ENCODE results near the gene CACNG8. TPM values are rescaled to one million over a fixed set of nuclear protein-coding genes. Genes with fewer than 3 reads are reported as not detected.
A peak's percentile ranks its signal among the peaks of the same experiment; 100 is the strongest.

The CACNG8 gene
- total and polyA plus RNA-seq, 2 donors: 0.05 TPM; not detected in 1

- no peaks in the 10 kb centered on the region for H3K36me3 ChIP-seq (ENCODE audit: control insufficient read depth in 2 of 2, insufficient read depth in 2 of 2, low read length in 1 of 2)
- peaks cover 0 to 5% of the 10 kb centered on the region in 2 donors for H3K27me3 ChIP-seq (ENCODE audit: control insufficient read depth in 2 of 2, insufficient read depth in 1 of 2, low read length in 1 of 2)
- no peaks in the 10 kb centered on the region for H3K9me3 ChIP-seq (ENCODE audit: control insufficient read depth in 2 of 2, insufficient read depth in 1 of 2, low read length in 1 of 2)
- no peak for DNase-seq (ENCODE audit: low read depth in 6 of 9, low spot score in 9 of 9)
- H3K27ac ChIP-seq (ENCODE audit: low read depth in 1 of 2, low read length in 1 of 2): no peak overlapping the region
- H3K4me3 ChIP-seq (ENCODE audit: low read length in 2 of 2): no peak overlapping the region
- H3K4me1 ChIP-seq (ENCODE audit: control insufficient read depth in 2 of 2, insufficient read depth in 2 of 2, low read length in 2 of 2): no peaks in the 10 kb centered on the region
- 67% methylated on average over 19 of the region's 19 CpGs for WGBS
These were observed 52.3 kb downstream of the CACNG8 start for GRCh38 chr19:54014920-54015560.

- Histone ChIP-seq H3K4me1 (ENCODE audit: control insufficient read depth in 2 of 2, insufficient read depth in 2 of 2, low read length in 2 of 2) (no peaks in the 10 kb centered on the region), H3K27me3 (ENCODE audit: control insufficient read depth in 2 of 2, insufficient read depth in 1 of 2, low read length in 1 of 2) (no peaks in the 10 kb centered on the region), H3K27ac (ENCODE audit: low read depth in 1 of 2, low read length in 1 of 2) (no peak overlapping the region), H3K36me3 (ENCODE audit: control insufficient read depth in 2 of 2, insufficient read depth in 2 of 2, low read length in 1 of 2) (no peaks in the 10 kb centered on the region), H3K9me3 (ENCODE audit: control insufficient read depth in 2 of 2, insufficient read depth in 1 of 2, low read length in 1 of 2) (no peaks in the 10 kb centered on the region), H3K4me3 (ENCODE audit: low read length in 2 of 2) (no peak overlapping the region)
- DNase-seq (ENCODE audit: low read depth in 6 of 9, low spot score in 9 of 9): no peak
- WGBS: 96% methylated on average over 4 of the region's 4 CpGs
These were observed 54.5 kb downstream of the CACNG8 start for GRCh38 chr19:54017261-54017660.

- Histone ChIP-seq H3K4me3 (ENCODE audit: low read length in 2 of 2) (no peak overlapping the region), H3K36me3 (ENCODE audit: control insufficient read depth in 2 of 2, insufficient read depth in 2 of 2, low read length in 1 of 2) (no peaks in the 10 kb centered on the region), H3K27ac (ENCODE audit: low read depth in 1 of 2, low read length in 1 of 2) (no peak overlapping the region), H3K4me1 (ENCODE audit: control insufficient read depth in 2 of 2, insufficient read depth in 2 of 2, low read length in 2 of 2) (no peaks in the 10 kb centered on the region), H3K9me3 (ENCODE audit: control insufficient read depth in 2 of 2, insufficient read depth in 1 of 2, low read length in 1 of 2) (no peaks in the 10 kb centered on the region), H3K27me3 (ENCODE audit: control insufficient read depth in 2 of 2, insufficient read depth in 1 of 2, low read length in 1 of 2) (peaks cover 0 to 5% of the 10 kb centered on the region in 2 donors)
- 95% methylated on average over 8 of the region's 8 CpGs for WGBS
- no peak for DNase-seq (ENCODE audit: low read depth in 6 of 9, low spot score in 9 of 9)
These were observed 58.6 kb downstream of the CACNG8 start for GRCh38 chr19:54021363-54021762.

GRCh38 chr19:54021932-54022331 lies 59.2 kb downstream of the CACNG8 start:
- no peaks in the 10 kb centered on the region for H3K9me3 ChIP-seq (ENCODE audit: control insufficient read depth in 2 of 2, insufficient read depth in 1 of 2, low read length in 1 of 2)
- no peak for DNase-seq (ENCODE audit: low read depth in 6 of 9, low spot score in 9 of 9)
- 97% methylated on average over 13 of the region's 13 CpGs for WGBS
- H3K27ac ChIP-seq (ENCODE audit: low read depth in 1 of 2, low read length in 1 of 2): no peak overlapping the region
- no peak overlapping the region for H3K4me3 ChIP-seq (ENCODE audit: low read length in 2 of 2)
- no peaks in the 10 kb centered on the region for H3K36me3 ChIP-seq (ENCODE audit: control insufficient read depth in 2 of 2, insufficient read depth in 2 of 2, low read length in 1 of 2)
- H3K4me1 ChIP-seq (ENCODE audit: control insufficient read depth in 2 of 2, insufficient read depth in 2 of 2, low read length in 2 of 2): no peaks in the 10 kb centered on the region
- peaks cover 0 to 5% of the 10 kb centered on the region in 2 donors for H3K27me3 ChIP-seq (ENCODE audit: control insufficient read depth in 2 of 2, insufficient read depth in 1 of 2, low read length in 1 of 2)

- Histone ChIP-seq H3K27ac (ENCODE audit: low read depth in 1 of 2, low read length in 1 of 2) (no peak overlapping the region), H3K27me3 (ENCODE audit: control insufficient read depth in 2 of 2, insufficient read depth in 1 of 2, low read length in 1 of 2) (peaks cover 0 to 5% of the 10 kb centered on the region in 2 donors), H3K9me3 (ENCODE audit: control insufficient read depth in 2 of 2, insufficient read depth in 1 of 2, low read length in 1 of 2) (no peaks in the 10 kb centered on the region), H3K4me1 (ENCODE audit: control insufficient read depth in 2 of 2, insufficient read depth in 2 of 2, low read length in 2 of 2) (no peaks in the 10 kb centered on the region), H3K4me3 (ENCODE audit: low read length in 2 of 2) (no peak overlapping the region), H3K36me3 (ENCODE audit: control insufficient read depth in 2 of 2, insufficient read depth in 2 of 2, low read length in 1 of 2) (no peaks in the 10 kb centered on the region)
- DNase-seq (ENCODE audit: low read depth in 6 of 9, low spot score in 9 of 9): no peak
- 56% methylated on average over 3 of the region's 3 CpGs for WGBS
These were observed 60.5 kb downstream of the CACNG8 start for GRCh38 chr19:54023191-54023590.

GRCh38 chr19:54024660-54025059 lies 61.9 kb downstream of the CACNG8 start:
- no peaks in the 10 kb centered on the region for H3K36me3 ChIP-seq (ENCODE audit: control insufficient read depth in 2 of 2, insufficient read depth in 2 of 2, low read length in 1 of 2)
- peaks cover 0 to 5% of the 10 kb centered on the region in 2 donors for H3K27me3 ChIP-seq (ENCODE audit: control insufficient read depth in 2 of 2, insufficient read depth in 1 of 2, low read length in 1 of 2)
- WGBS: 81% methylated on average over 9 of the region's 9 CpGs
- DNase-seq (ENCODE audit: low read depth in 6 of 9, low spot score in 9 of 9): no peak
- H3K4me3 ChIP-seq (ENCODE audit: low read length in 2 of 2): no peak overlapping the region
- no peaks in the 10 kb centered on the region for H3K4me1 ChIP-seq (ENCODE audit: control insufficient read depth in 2 of 2, insufficient read depth in 2 of 2, low read length in 2 of 2)
- H3K27ac ChIP-seq (ENCODE audit: low read depth in 1 of 2, low read length in 1 of 2): no peak overlapping the region
- no peaks in the 10 kb centered on the region for H3K9me3 ChIP-seq (ENCODE audit: control insufficient read depth in 2 of 2, insufficient read depth in 1 of 2, low read length in 1 of 2)

GRCh38 chr19:54026656-54027055 lies 63.9 kb downstream of the CACNG8 start:
- Histone ChIP-seq H3K27me3 (ENCODE audit: control insufficient read depth in 2 of 2, insufficient read depth in 1 of 2, low read length in 1 of 2) (peaks cover 0 to 5% of the 10 kb centered on the region in 2 donors), H3K27ac (ENCODE audit: low read depth in 1 of 2, low read length in 1 of 2) (no peak overlapping the region), H3K4me3 (ENCODE audit: low read length in 2 of 2) (no peak overlapping the region), H3K36me3 (ENCODE audit: control insufficient read depth in 2 of 2, insufficient read depth in 2 of 2, low read length in 1 of 2) (no peaks in the 10 kb centered on the region), H3K9me3 (ENCODE audit: control insufficient read depth in 2 of 2, insufficient read depth in 1 of 2, low read length in 1 of 2) (no peaks in the 10 kb centered on the region), H3K4me1 (ENCODE audit: control insufficient read depth in 2 of 2, insufficient read depth in 2 of 2, low read length in 2 of 2) (no peaks in the 10 kb centered on the region)
- 88% methylated on average over 7 of the region's 7 CpGs for WGBS
- DNase-seq (ENCODE audit: low read depth in 6 of 9, low spot score in 9 of 9): no peak

GRCh38 chr19:54029301-54029700 lies 66.6 kb downstream of the CACNG8 start:
- Histone ChIP-seq H3K27me3 (ENCODE audit: control insufficient read depth in 2 of 2, insufficient read depth in 1 of 2, low read length in 1 of 2) (no peaks in the 10 kb centered on the region), H3K9me3 (ENCODE audit: control insufficient read depth in 2 of 2, insufficient read depth in 1 of 2, low read length in 1 of 2) (no peaks in the 10 kb centered on the region), H3K36me3 (ENCODE audit: control insufficient read depth in 2 of 2, insufficient read depth in 2 of 2, low read length in 1 of 2) (no peaks in the 10 kb centered on the region), H3K4me3 (ENCODE audit: low read length in 2 of 2) (no peak overlapping the region), H3K27ac (ENCODE audit: low read depth in 1 of 2, low read length in 1 of 2) (no peak overlapping the region), H3K4me1 (ENCODE audit: control insufficient read depth in 2 of 2, insufficient read depth in 2 of 2, low read length in 2 of 2) (no peaks in the 10 kb centered on the region)
- 69% methylated on average over 3 of the region's 3 CpGs for WGBS
- DNase-seq (ENCODE audit: low read depth in 6 of 9, low spot score in 9 of 9): no peak

GRCh38 chr19:54029930-54030490 lies 67.3 kb downstream of the CACNG8 start:
- Histone ChIP-seq H3K27ac (ENCODE audit: low read depth in 1 of 2, low read length in 1 of 2) (no peak overlapping the region), H3K4me1 (ENCODE audit: control insufficient read depth in 2 of 2, insufficient read depth in 2 of 2, low read length in 2 of 2) (no peaks in the 10 kb centered on the region), H3K36me3 (ENCODE audit: control insufficient read depth in 2 of 2, insufficient read depth in 2 of 2, low read length in 1 of 2) (no peaks in the 10 kb centered on the region), H3K27me3 (ENCODE audit: control insufficient read depth in 2 of 2, insufficient read depth in 1 of 2, low read length in 1 of 2) (no peaks in the 10 kb centered on the region), H3K4me3 (ENCODE audit: low read length in 2 of 2) (no peak overlapping the region), H3K9me3 (ENCODE audit: control insufficient read depth in 2 of 2, insufficient read depth in 1 of 2, low read length in 1 of 2) (no peaks in the 10 kb centered on the region)
- WGBS: 43% methylated on average over 9 of the region's 9 CpGs
- DNase-seq (ENCODE audit: low read depth in 6 of 9, low spot score in 9 of 9): peak in 7 of 9 donors; percentile 4 to 45 (median 30)

All from thymus (tissue), 11 donors.